HepG2 (cell line): Measurements from ENCODE around the gene SOCS1. TPM values are rescaled to one million over a fixed set of nuclear protein-coding genes. Genes with fewer than 3 reads are reported as not detected.
A peak's percentile ranks its signal among the peaks of the same experiment; 100 is the strongest.

ENCODE experiments used
- ATAC-seq: fragments of 200-7000 bp; cut with Tn5 transposase; 3 replicates; pipeline ENCODE4 v1.9.1; 2020; ENCODE audit warnings: mild to moderate bottlenecking, moderate library complexity
- BruUV-seq: library from RNA; stranded (reverse); fragments of 400-500 nt; replicated peaks from 2 replicates; lab custom pipeline; 2021; lab: Mats Ljungman, UMichigan
- CTCF ChIA-PET: fragments of 300-600 bp; formaldehyde crosslinking; extraction: SDS; loops from one replicate; lab custom pipeline; 2021; ENCODE audit warnings: low total read pairs, inconsistent platforms, low intra/inter-chr PET ratio; lab: Yijun Ruan, JAX
- POLR2A ChIA-PET: fragments of 350-600 bp; sonication (Branson Sonifier 250); formaldehyde crosslinking; loops from one replicate; lab custom pipeline; 2020; ENCODE audit warnings: antibody characterized with exemption, inconsistent platforms; lab: Yijun Ruan, JAX
- DNase-seq: peaks from one replicate; pipeline ENCODE4 v3.0.0-alpha.2; 2015; ENCODE audit warnings: low spot score
- FAIRE-seq: peaks from 3 replicates; lab custom pipeline; 2011; peaks lifted over from hg19 to GRCh38; lab: Jason Lieb, UNC
- H2AFZ ChIP-seq: one replicate; pipeline ENCODE4 v1.6.1; 2011; ENCODE audit warnings: low read length, inconsistent platforms
- H3K27ac ChIP-seq: fragments of 300-600 bp; 3 replicates; pipeline ENCODE4 v1.8.0; 2011; ENCODE audit warnings: mixed run types, mild to moderate bottlenecking, mixed read lengths, low read length, inconsistent platforms; ENCODE audit not compliant: insufficient read depth; ENCODE audit errors: extremely low read length
- H3K27me3 ChIP-seq, 2 experiments: fragments of 200-600 bp in 1 of 2; 2 replicates in 1 of 2; 3 replicates in 1 of 2; pipeline versions ENCODE4 v1.6.0 to v1.8.0; 2011; ENCODE audit warnings: low read length in 2 of 2, mild to moderate bottlenecking in 2 of 2, moderate library complexity in 2 of 2, inconsistent platforms in 1 of 2; ENCODE audit not compliant: insufficient read depth in 2 of 2, control insufficient read depth in 1 of 2
- H3K36me3 ChIP-seq, 2 experiments: fragments of 200-600 bp in 1 of 2; replicated peaks in 1 of 2; 2 replicates in 1 of 2; 3 replicates in 1 of 2; pipeline versions ENCODE4 v1.5.1 to v1.8.0; 2011; ENCODE audit warnings: low read length in 2 of 2, inconsistent platforms in 1 of 2; ENCODE audit not compliant: insufficient read depth in 2 of 2, control insufficient read depth in 1 of 2
- H3K4me1 ChIP-seq: 2 replicates; pipeline ENCODE4 v1.5.1; 2012; ENCODE audit warnings: low read length, inconsistent platforms; ENCODE audit not compliant: insufficient read depth
- H3K4me2 ChIP-seq: 2 replicates; pipeline ENCODE4 v1.6.0; 2011; ENCODE audit warnings: low read depth, low read length, inconsistent platforms
- H3K4me3 ChIP-seq, 3 experiments: fragments of 200-600 bp in 1 of 3; sonication (generic), shearing (Covaris generic) in 1 of 3; replicated peaks in 1 of 3; 2 replicates each; pipeline ENCODE4 v1.5.1; 2011 to 2016; ENCODE audit warnings: low read length in 3 of 3, inconsistent platforms in 2 of 3, low read depth in 2 of 3, mild to moderate bottlenecking in 2 of 3, control low read depth in 1 of 3, mixed read lengths in 1 of 3; ENCODE audit not compliant: insufficient read depth in 1 of 3
- H3K79me2 ChIP-seq: one replicate; pipeline ENCODE4 v1.6.1; 2011; ENCODE audit warnings: low read length, inconsistent platforms; ENCODE audit not compliant: insufficient read depth
- H3K9ac ChIP-seq: 2 replicates; pipeline ENCODE4 v1.6.0; 2011; ENCODE audit warnings: mild to moderate bottlenecking, low read depth, low read length, inconsistent platforms; ENCODE audit not compliant: insufficient read depth
- H3K9me3 ChIP-seq: 2 replicates; pipeline ENCODE4 v1.5.1; 2012; ENCODE audit warnings: mild to moderate bottlenecking, low read length
- H4K20me1 ChIP-seq: 2 replicates; pipeline ENCODE4 v1.6.0; 2011; ENCODE audit warnings: inconsistent platforms, mild to moderate bottlenecking, low read length, moderate library complexity; ENCODE audit not compliant: insufficient read depth
- CREBL2 ChIP-seq: sonication (generic); formaldehyde crosslinking; IDR thresholded peaks from 2 replicates; pipeline ENCODE4 v1.8.1; 2023; ENCODE audit warnings: missing genetic modification reagents, mild to moderate bottlenecking, borderline replicate concordance
- DZIP1 ChIP-seq: sonication (generic); formaldehyde crosslinking; IDR thresholded peaks from 2 replicates; pipeline ENCODE4 v1.5.0; 2020; ENCODE audit warnings: mild to moderate bottlenecking, missing genetic modification reagents
- HCFC1 ChIP-seq: fragments of 150-350 bp; IDR thresholded peaks from 2 replicates; pipeline ENCODE4 v1.6.1; 2014; ENCODE audit warnings: low read depth, low read length
- HMG20B ChIP-seq: conservative IDR thresholded peaks from 2 replicates; pipeline ENCODE4 v1.6.1; 2016; ENCODE audit warnings: missing genetic modification reagents, missing compliant biosample characterization
- MED8 ChIP-seq: sonication (generic); formaldehyde crosslinking; IDR thresholded peaks from 2 replicates; pipeline ENCODE4 v1.8.1; 2023; ENCODE audit warnings: mild to moderate bottlenecking, missing genetic modification reagents; ENCODE audit not compliant: insufficient replicate concordance
- PRMT3 ChIP-seq: sonication (generic); formaldehyde crosslinking; IDR thresholded peaks from 2 replicates; pipeline ENCODE4 v1.8.1; 2022; ENCODE audit warnings: low read depth, mild to moderate bottlenecking, moderate library complexity, missing genetic modification reagents, borderline replicate concordance
- PTBP1 ChIP-seq: fragments of 200-400 bp; formaldehyde crosslinking; IDR thresholded peaks from 2 replicates; pipeline ENCODE4 v1.6.1; 2018; ENCODE audit warnings: low read length, low read depth; ENCODE audit not compliant: poor library complexity, severe bottlenecking
- STAG1 ChIP-seq: sonication (generic); formaldehyde crosslinking; IDR thresholded peaks from 2 replicates; pipeline ENCODE4 v1.4.0; 2020; ENCODE audit warnings: missing genetic modification reagents
- TCF7L2 ChIP-seq: IDR thresholded peaks from 2 replicates; pipeline ENCODE4 v1.6.1; 2011; ENCODE audit warnings: mild to moderate bottlenecking, low read depth, low read length, moderate library complexity
- THYN1 ChIP-seq: sonication (generic); formaldehyde crosslinking; IDR thresholded peaks from 2 replicates; pipeline ENCODE4 v1.8.1; 2023; ENCODE audit warnings: low read depth, mild to moderate bottlenecking, moderate library complexity, missing genetic modification reagents, borderline replicate concordance
- ZBTB26 ChIP-seq: IDR thresholded peaks from 2 replicates; pipeline ENCODE4 v1.6.1; 2016; ENCODE audit warnings: missing compliant biosample characterization, missing genetic modification reagents, borderline replicate concordance
- ZNF136 ChIP-seq: sonication (generic); formaldehyde crosslinking; IDR thresholded peaks from 2 replicates; pipeline ENCODE4 v1.8.1; 2022; ENCODE audit warnings: low read depth, mild to moderate bottlenecking, moderate library complexity, missing genetic modification reagents
- ZNF264 ChIP-seq: sonication (generic); formaldehyde crosslinking; IDR thresholded peaks from 2 replicates; pipeline ENCODE4 v1.4.0; 2020; ENCODE audit warnings: missing genetic modification reagents
- ZNF280B ChIP-seq: sonication (generic); formaldehyde crosslinking; IDR thresholded peaks from 2 replicates; pipeline ENCODE4 v1.5.0; 2020; ENCODE audit warnings: missing genetic modification reagents, mild to moderate bottlenecking, borderline replicate concordance
- ZNF367 ChIP-seq: sonication (generic); formaldehyde crosslinking; IDR thresholded peaks from 2 replicates; pipeline ENCODE4 v1.4.0; 2020; ENCODE audit warnings: missing genetic modification reagents, borderline replicate concordance
- ZNF75D ChIP-seq: sonication (generic); formaldehyde crosslinking; IDR thresholded peaks from 2 replicates; pipeline ENCODE4 v1.8.1; 2023; ENCODE audit warnings: missing genetic modification reagents, mild to moderate bottlenecking, borderline replicate concordance
- in situ Hi-C: cut with HindIII; loops from 2 replicates; pipeline ENCODE4 v1.10.0; 2017; ENCODE audit warnings: low pct_unique_long_range_greater_than_20kb; ENCODE audit not compliant: extremely low pct_ligation_motif_present
- intact Hi-C: fragments of 100-400 bp; cut with micrococcal nuclease; formaldehyde crosslinking; loops from one replicate; pipeline ENCODE4 v1.10.0; 2022; ENCODE audit not compliant: unreplicated experiment
- polyA plus RNA-seq, 8 experiments: library from polyadenylated mRNA; depleted of rRNA in 3 of 8; stranded (reverse) in 7 of 8; unstranded in 1 of 8; fragments of >200 nt; fragmentation: Illumina TruSeq in 4 of 8; extraction: Trizol in 4 of 8; gene quantifications; 2 replicates each; pipeline versions ENCODE4 v1.2.1 to v1.2.3, GENCODE V29; 2011 to 2016; ENCODE audit warnings: low read depth in 4 of 8, missing spikeins in 1 of 8, mixed read lengths in 1 of 8; ENCODE audit not compliant: insufficient read depth in 1 of 8
- total RNA-seq, 5 experiments: library from RNA; depleted of rRNA; stranded (reverse); fragments of >200 nt; fragmentation: Illumina TruSeq; extraction: Trizol; gene quantifications; 2 replicates each; pipeline ENCODE4 v1.2.3, GENCODE V29; 2016; ENCODE audit warnings: low read depth in 1 of 5
- TF ChIP-seq, protein P1 (sequence below): sonication (generic); formaldehyde crosslinking; IDR thresholded peaks from 2 replicates; pipeline ENCODE4 v1.5.1; 2020; ENCODE audit warnings: missing genetic modification reagents, mild to moderate bottlenecking, borderline replicate concordance

The SOCS1 gene
- total and polyA plus RNA-seq, 2 of the 13 experiments (the other 11 are each of a cell fraction or from before 2014, with no cell fraction given), result 5.3 to 6.3 TPM

DNA sequence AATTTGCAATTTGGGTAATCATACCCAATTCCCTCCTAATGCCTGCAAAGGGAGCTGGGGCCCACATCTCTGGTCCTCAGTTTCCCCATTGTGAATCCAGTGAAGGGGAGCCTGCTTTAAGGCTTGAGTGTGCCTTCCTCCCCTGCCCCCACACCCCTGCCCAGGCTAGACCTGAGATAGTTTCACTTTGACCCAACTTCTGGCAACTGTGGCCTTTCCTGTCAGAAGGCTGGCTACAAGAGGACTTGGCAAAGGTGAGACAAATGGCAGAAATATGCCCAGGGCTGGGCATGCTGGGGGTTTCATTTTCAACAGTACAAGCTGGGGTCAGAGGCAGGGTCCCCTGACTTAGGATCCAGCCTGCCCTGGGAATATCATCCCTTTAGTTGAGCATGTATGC is 10.0 kb downstream of the SOCS1 start:
- Histone ChIP-seq H3K79me2 (no peaks in the 10 kb centered on the region), H3K36me3 (no peaks in the 10 kb centered on the region), H3K4me1 (peaks cover 44% of the 10 kb centered on the region), H3K9me3 (no peaks in the 10 kb centered on the region), H3K4me3 (no peak overlapping the region), H3K4me2 (no peak overlapping the region), H3K27ac (no peak overlapping the region), H3K9ac (no peak overlapping the region), H2AFZ (no peak overlapping the region), H4K20me1 (no peaks in the 10 kb centered on the region), H3K27me3 (peaks cover 0 to 21% of the 10 kb centered on the region in 2 experiments; a peak in 3 of 5 replicates)
- POLR2A ChIA-PET, result interaction anchor here (0.8 to 2.3 kb wide), 2 partner anchors 9 to 12 kb away, joined by 3 to 12 read pairs; partner anchors contain the start of gene SOCS1
- in situ Hi-C loops (no loop called here), intact Hi-C loops (no loop called here)
- FAIRE-seq (no peak), ATAC-seq (no peak), DNase-seq (no peak)
- CTCF ChIA-PET, result no interaction called here
- no TSS peak for BruUV-seq
- no peak for TF ChIP-seq ZNF367 (CRISPR knock-in tag)
- TF ChIP-seq HCFC1, result no peak
- TF ChIP-seq ZBTB26 (CRISPR knock-in tag), result no peak
- TF ChIP-seq THYN1 (CRISPR knock-in tag), result no peak
- TF ChIP-seq ZNF75D (CRISPR knock-in tag), result no peak
- TF ChIP-seq, protein P1, sequence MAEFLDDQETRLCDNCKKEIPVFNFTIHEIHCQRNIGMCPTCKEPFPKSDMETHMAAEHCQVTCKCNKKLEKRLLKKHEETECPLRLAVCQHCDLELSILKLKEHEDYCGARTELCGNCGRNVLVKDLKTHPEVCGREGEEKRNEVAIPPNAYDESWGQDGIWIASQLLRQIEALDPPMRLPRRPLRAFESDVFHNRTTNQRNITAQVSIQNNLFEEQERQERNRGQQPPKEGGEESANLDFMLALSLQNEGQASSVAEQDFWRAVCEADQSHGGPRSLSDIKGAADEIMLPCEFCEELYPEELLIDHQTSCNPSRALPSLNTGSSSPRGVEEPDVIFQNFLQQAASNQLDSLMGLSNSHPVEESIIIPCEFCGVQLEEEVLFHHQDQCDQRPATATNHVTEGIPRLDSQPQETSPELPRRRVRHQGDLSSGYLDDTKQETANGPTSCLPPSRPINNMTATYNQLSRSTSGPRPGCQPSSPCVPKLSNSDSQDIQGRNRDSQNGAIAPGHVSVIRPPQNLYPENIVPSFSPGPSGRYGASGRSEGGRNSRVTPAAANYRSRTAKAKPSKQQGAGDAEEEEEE (CRISPR knock-in tag), result no peak
- TF ChIP-seq HMG20B (CRISPR knock-in tag), result no peak
- no peak for TF ChIP-seq PRMT3 (CRISPR knock-in tag)
- TF ChIP-seq ZNF136 (CRISPR knock-in tag), result no peak
- TF ChIP-seq CREBL2 (CRISPR knock-in tag), result peak; percentile 32; the same call in 1 of the 2 replicates
- no peak for TF ChIP-seq TCF7L2
- TF ChIP-seq MED8 (CRISPR knock-in tag), result peak; percentile 15
- no peak for TF ChIP-seq ZNF280B (CRISPR knock-in tag)
- TF ChIP-seq STAG1 (CRISPR knock-in tag), result no peak
- no peak for TF ChIP-seq PTBP1
- TF ChIP-seq ZNF264 (CRISPR knock-in tag), result no peak
- no peak for TF ChIP-seq DZIP1
